H9 (cell line): ENCODE results near the gene TRAF3. TPM values are rescaled to one million over a fixed set of nuclear protein-coding genes. Genes with fewer than 3 reads are reported as not detected.

ENCODE experiments used
- DNase-seq: peaks from one replicate; pipeline ENCODE4 v3.0.0-alpha.2; 2017
- H2AFZ ChIP-seq: one replicate; pipeline ENCODE4 v1.6.1; 2013; ENCODE audit warnings: mild to moderate bottlenecking, low read length, control low read depth, moderate library complexity
- H2AK5ac ChIP-seq: 2 replicates; pipeline ENCODE4 v1.6.1; 2013; ENCODE audit warnings: low read length, control low read depth, mixed read lengths; ENCODE audit not compliant: insufficient read length
- H2BK120ac ChIP-seq: one replicate; pipeline ENCODE4 v1.6.1; 2013; ENCODE audit warnings: low read depth, mild to moderate bottlenecking, low read length, control low read depth, inconsistent platforms; ENCODE audit not compliant: poor library complexity, severe bottlenecking
- H2BK12ac ChIP-seq: 2 replicates; pipeline ENCODE4 v1.6.1; 2013; ENCODE audit warnings: low read length, control low read depth, mixed read lengths, low read depth; ENCODE audit not compliant: insufficient read length
- H2BK15ac ChIP-seq: 2 replicates; pipeline ENCODE4 v1.6.1; 2013; ENCODE audit warnings: low read depth, low read length, control low read depth
- H2BK20ac ChIP-seq: one replicate; pipeline ENCODE4 v1.6.1; 2013; ENCODE audit warnings: low read depth, mild to moderate bottlenecking, low read length, control low read depth, inconsistent platforms; ENCODE audit not compliant: poor library complexity, severe bottlenecking
- H2BK5ac ChIP-seq: 2 replicates; pipeline ENCODE4 v1.6.1; 2013; ENCODE audit warnings: low read length, control low read depth, mixed read lengths; ENCODE audit not compliant: insufficient read length
- H3K14ac ChIP-seq: 2 replicates; pipeline ENCODE4 v1.6.1; 2013; ENCODE audit warnings: low read length, control low read depth; ENCODE audit not compliant: insufficient read depth
- H3K18ac ChIP-seq: 2 replicates; pipeline ENCODE4 v1.6.1; 2013; ENCODE audit warnings: low read depth, mild to moderate bottlenecking, mixed read lengths, low read length, control low read depth; ENCODE audit not compliant: insufficient read length
- H3K23ac ChIP-seq: 2 replicates; pipeline ENCODE4 v1.6.1; 2013; ENCODE audit warnings: low read length, control low read depth, mixed read lengths, low read depth; ENCODE audit not compliant: insufficient read length
- H3K23me2 ChIP-seq: 2 replicates; pipeline ENCODE4 v1.6.1; 2013; ENCODE audit warnings: low read depth, mild to moderate bottlenecking, mixed read lengths, low read length, control low read depth; ENCODE audit not compliant: insufficient read length, poor library complexity, severe bottlenecking
- H3K27ac ChIP-seq: 2 replicates; pipeline ENCODE4 v1.5.1; 2013; ENCODE audit warnings: low read length, control low read depth, mixed read lengths, low read depth; ENCODE audit not compliant: insufficient read length
- H3K27me3 ChIP-seq: 2 replicates; pipeline ENCODE4 v1.6.1; 2013; ENCODE audit warnings: low read length, control low read depth, inconsistent platforms; ENCODE audit not compliant: insufficient read depth
- H3K4ac ChIP-seq: 2 replicates; pipeline ENCODE4 v1.6.1; 2013; ENCODE audit warnings: low read depth, mild to moderate bottlenecking, control low read depth, inconsistent platforms, low read length, moderate library complexity
- H3K4me1 ChIP-seq: 2 replicates; pipeline ENCODE4 v1.6.1; 2013; ENCODE audit warnings: low read length, control low read depth, inconsistent platforms; ENCODE audit not compliant: insufficient read depth
- H3K4me2 ChIP-seq: 2 replicates; pipeline ENCODE4 v1.6.1; 2013; ENCODE audit warnings: low read length, control low read depth, mixed read lengths; ENCODE audit not compliant: insufficient read length, insufficient read depth
- H3K56ac ChIP-seq: 2 replicates; pipeline ENCODE4 v1.6.1; 2013; ENCODE audit warnings: low read depth, mild to moderate bottlenecking, mixed read lengths, low read length, control low read depth; ENCODE audit not compliant: insufficient read length
- H3K79me1 ChIP-seq: 2 replicates; pipeline ENCODE4 v1.6.1; 2013; ENCODE audit warnings: low read depth, mild to moderate bottlenecking, moderate library complexity, low read length, control low read depth, inconsistent platforms; ENCODE audit not compliant: insufficient read depth, poor library complexity, severe bottlenecking
- H3K79me2 ChIP-seq: 2 replicates; pipeline ENCODE4 v1.6.1; 2013; ENCODE audit warnings: low read length, control low read depth, inconsistent platforms; ENCODE audit not compliant: insufficient read depth
- H3K9ac ChIP-seq: 2 replicates; pipeline ENCODE4 v1.6.1; 2013; ENCODE audit warnings: low read length, control low read depth, mixed read lengths; ENCODE audit not compliant: insufficient read length; ENCODE audit errors: extremely low read depth
- H3K9me3 ChIP-seq: one replicate; pipeline ENCODE4 v1.6.1; 2013; ENCODE audit warnings: low read depth, low read length, inconsistent platforms; ENCODE audit not compliant: control insufficient read depth
- H3T11ph ChIP-seq: one replicate; pipeline ENCODE4 v1.6.1; 2013; ENCODE audit warnings: mild to moderate bottlenecking, low read length, control low read depth, inconsistent platforms
- H4K20me1 ChIP-seq: one replicate; pipeline ENCODE4 v1.6.1; 2013; ENCODE audit not compliant: control insufficient read depth, insufficient read length, insufficient read depth
- H4K5ac ChIP-seq: 2 replicates; pipeline ENCODE4 v1.6.1; 2013; ENCODE audit warnings: low read depth, mild to moderate bottlenecking, mixed read lengths, low read length, control low read depth; ENCODE audit not compliant: insufficient read length
- H4K8ac ChIP-seq: replicated peaks from 2 replicates; pipeline ENCODE4 v1.6.1; 2013; ENCODE audit warnings: low read length, control low read depth, mixed read lengths, low read depth; ENCODE audit not compliant: insufficient read length
- H4K91ac ChIP-seq: 2 replicates; pipeline ENCODE4 v1.6.1; 2013; ENCODE audit warnings: low read depth, mild to moderate bottlenecking, moderate library complexity, mixed read lengths, low read length, control low read depth; ENCODE audit not compliant: insufficient read length
- H3K27ac Mint-ChIP-seq, 3 experiments: 2 replicates in 2 of 3; 3 replicates in 1 of 3; pipeline ENCODE4 v1.8.0; 2020 to 2021; ENCODE audit warnings: mixed read lengths in 3 of 3, mild to moderate bottlenecking in 1 of 3, moderate library complexity in 1 of 3
- H3K27me3 Mint-ChIP-seq: 2 replicates; pipeline ENCODE4 v1.8.0; 2021; ENCODE audit warnings: low read depth, mild to moderate bottlenecking, moderate library complexity, mixed read lengths
- H3K36me3 Mint-ChIP-seq, 3 experiments: 2 replicates in 2 of 3; 3 replicates in 1 of 3; pipeline ENCODE4 v1.8.0; 2020 to 2021; ENCODE audit warnings: low read depth in 3 of 3, mixed read lengths in 3 of 3; ENCODE audit not compliant: insufficient read depth in 1 of 3
- H3K4me1 Mint-ChIP-seq, 2 experiments: 2 replicates each; pipeline ENCODE4 v1.8.0; 2020; ENCODE audit warnings: mixed read lengths in 2 of 2
- H3K4me3 Mint-ChIP-seq, 2 experiments: 2 replicates in 1 of 2; 3 replicates in 1 of 2; pipeline ENCODE4 v1.8.0; 2020 to 2021; ENCODE audit warnings: mild to moderate bottlenecking in 2 of 2, mixed read lengths in 2 of 2, moderate library complexity in 1 of 2
- H3K9me3 Mint-ChIP-seq, 2 experiments: 2 replicates in 1 of 2; 3 replicates in 1 of 2; pipeline ENCODE4 v1.8.0; 2020; ENCODE audit warnings: mild to moderate bottlenecking in 2 of 2, mixed read lengths in 2 of 2, moderate library complexity in 1 of 2
- WGBS: extraction: QIAGEN DNeasy Blood & Tissue Kit; methylation state at CpG from one replicate; pipeline ENCODE4 v1.1.7; 2013; ENCODE audit warnings: missing lambda C conversion rate, low lambda C conversion rate, mixed read lengths; ENCODE audit not compliant: insufficient read length; ENCODE audit errors: extremely low coverage; 5-methylcytosine and 5-hydroxymethylcytosine counted together
- total RNA-seq: library from RNA; stranded (reverse); gene quantifications from 2 replicates; pipeline ENCODE4 v1.2.1, GENCODE V29; 2021
- TF ChIP-seq, protein P1 (sequence below): fragments of 200-600 bp; sonication (generic); conservative IDR thresholded peaks from 3 replicates; pipeline ENCODE4 v1.8.0; 2021; ENCODE audit warnings: antibody characterized with exemption, mild to moderate bottlenecking

TRAF3 gene
- total RNA-seq, 1 experiment from 2014 or later, result 9.6 TPM

DNA sequence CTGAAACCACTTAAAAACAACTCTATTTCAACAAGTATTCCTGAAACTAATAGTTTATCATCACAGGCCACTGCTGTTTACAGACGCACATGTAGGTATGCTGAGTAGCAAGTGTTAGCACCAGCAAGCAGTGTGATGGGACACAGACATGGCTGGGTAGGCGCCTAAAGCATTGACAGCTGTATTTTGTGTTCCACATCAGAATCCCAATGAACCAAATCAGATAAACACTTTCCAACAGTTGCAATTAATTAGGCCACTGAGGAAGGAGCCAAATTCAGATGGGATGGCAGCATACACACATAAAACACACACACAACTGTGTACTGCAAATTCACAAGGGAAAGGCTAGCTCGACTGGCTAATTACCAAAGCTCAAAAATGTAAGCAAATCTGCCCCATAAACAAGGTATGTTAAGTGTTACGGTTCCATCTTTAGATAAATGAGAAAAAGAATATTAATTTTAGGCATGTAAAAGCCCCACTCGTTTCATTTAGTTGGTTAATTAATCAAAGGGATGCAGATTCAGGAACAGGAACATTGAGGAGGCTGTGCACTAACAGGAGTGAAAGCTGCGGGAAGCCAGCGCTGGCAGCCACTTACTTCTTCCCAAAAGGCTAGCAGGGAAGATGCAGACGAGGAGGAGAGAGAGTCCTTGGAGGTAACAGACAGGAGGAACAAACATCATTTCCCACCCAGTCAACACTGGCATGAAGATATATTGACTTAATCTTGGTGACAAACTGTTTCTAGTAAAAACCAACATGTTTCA is 178.6 kb downstream of the TRAF3 start:
- H3K9ac ChIP-seq, result no peak overlapping the region
- no peak overlapping the region for H4K91ac ChIP-seq
- H2AFZ ChIP-seq, result no peak overlapping the region
- no peak overlapping the region for H2BK20ac ChIP-seq
- H3K4me3 Mint-ChIP-seq, result no peak overlapping the region
- no peak overlapping the region for H2AK5ac ChIP-seq
- no peaks in the 10 kb centered on the region for H3K27me3 ChIP-seq
- H3K27me3 Mint-ChIP-seq, result no peaks in the 10 kb centered on the region
- H4K8ac ChIP-seq, result no peak overlapping the region
- H3K4me2 ChIP-seq, result no peak overlapping the region
- no peak overlapping the region for H4K5ac ChIP-seq
- no peak overlapping the region for H2BK12ac ChIP-seq
- H3K56ac ChIP-seq, result no peak overlapping the region
- no peak overlapping the region for H3K18ac ChIP-seq
- H3K4ac ChIP-seq, result no peak overlapping the region
- no peaks in the 10 kb centered on the region for H3K79me2 ChIP-seq
- no peaks in the 10 kb centered on the region for H3K9me3 ChIP-seq
- no peaks in the 10 kb centered on the region for H3K23me2 ChIP-seq
- peak overlapping the region in 1 of 3 experiments; percentile 58; a peak in 2 of 7 replicates for H3K27ac Mint-ChIP-seq
- H3K27ac ChIP-seq, result no peak overlapping the region
- H3K36me3 Mint-ChIP-seq, result peaks cover 21 to 88% (median 86%) of the 10 kb centered on the region in 3 experiments; a peak in 6 of 7 replicates
- peaks cover 0 to 6% of the 10 kb centered on the region in 2 experiments; a peak in 1 of 4 replicates for H3K4me1 Mint-ChIP-seq
- H4K20me1 ChIP-seq, result no peaks in the 10 kb centered on the region
- H3K14ac ChIP-seq, result no peak overlapping the region
- no peaks in the 10 kb centered on the region for H3K9me3 Mint-ChIP-seq
- no peak for DNase-seq
- H3K4me1 ChIP-seq, result no peaks in the 10 kb centered on the region
- no peak overlapping the region for H2BK120ac ChIP-seq
- H3T11ph ChIP-seq, result no peak overlapping the region
- H2BK5ac ChIP-seq, result no peak overlapping the region
- no peak overlapping the region for H3K23ac ChIP-seq
- no CpG with 5 or more reads among the region's 8 CpGs for WGBS
- TF ChIP-seq, protein P1, sequence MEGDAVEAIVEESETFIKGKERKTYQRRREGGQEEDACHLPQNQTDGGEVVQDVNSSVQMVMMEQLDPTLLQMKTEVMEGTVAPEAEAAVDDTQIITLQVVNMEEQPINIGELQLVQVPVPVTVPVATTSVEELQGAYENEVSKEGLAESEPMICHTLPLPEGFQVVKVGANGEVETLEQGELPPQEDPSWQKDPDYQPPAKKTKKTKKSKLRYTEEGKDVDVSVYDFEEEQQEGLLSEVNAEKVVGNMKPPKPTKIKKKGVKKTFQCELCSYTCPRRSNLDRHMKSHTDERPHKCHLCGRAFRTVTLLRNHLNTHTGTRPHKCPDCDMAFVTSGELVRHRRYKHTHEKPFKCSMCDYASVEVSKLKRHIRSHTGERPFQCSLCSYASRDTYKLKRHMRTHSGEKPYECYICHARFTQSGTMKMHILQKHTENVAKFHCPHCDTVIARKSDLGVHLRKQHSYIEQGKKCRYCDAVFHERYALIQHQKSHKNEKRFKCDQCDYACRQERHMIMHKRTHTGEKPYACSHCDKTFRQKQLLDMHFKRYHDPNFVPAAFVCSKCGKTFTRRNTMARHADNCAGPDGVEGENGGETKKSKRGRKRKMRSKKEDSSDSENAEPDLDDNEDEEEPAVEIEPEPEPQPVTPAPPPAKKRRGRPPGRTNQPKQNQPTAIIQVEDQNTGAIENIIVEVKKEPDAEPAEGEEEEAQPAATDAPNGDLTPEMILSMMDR, result no peak
- no peak overlapping the region for H2BK15ac ChIP-seq
- H3K79me1 ChIP-seq, result no peaks in the 10 kb centered on the region
